Measurements from ENCODE around the gene OLFML2A.

The OLFML2A gene

DNA sequence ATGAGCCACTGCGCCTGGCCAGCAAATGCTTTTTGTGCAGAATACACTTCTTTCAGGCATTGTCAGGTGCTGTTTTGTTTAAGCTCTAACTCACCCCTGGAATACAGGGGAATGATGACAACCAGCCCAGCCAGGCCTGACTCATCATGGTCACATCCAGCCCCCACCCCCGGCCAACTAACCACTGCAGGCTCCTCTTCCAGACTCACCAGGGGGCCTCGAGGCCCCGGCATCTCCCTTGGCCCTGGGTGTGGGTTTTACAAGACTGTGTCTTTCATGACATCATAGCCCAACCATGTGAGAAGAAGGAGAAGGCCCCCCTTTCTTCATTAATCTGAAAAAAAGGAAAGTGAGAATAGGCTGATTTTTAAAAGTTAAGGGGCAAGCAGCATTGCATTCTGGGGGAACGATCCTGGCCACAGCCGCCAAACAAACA is 35.5 kb downstream of the OLFML2A start:
- no peaks in the 10 kb centered on the region for H3K27me3 ChIP-seq (ENCODE audit: insufficient read depth, poor library complexity, severe bottlenecking)
- ATAC-seq (ENCODE audit: low read depth), result peak; percentile 73
- H3K4me1 ChIP-seq (ENCODE audit: insufficient read depth, poor library complexity, severe bottlenecking), result peaks cover 46% of the 10 kb centered on the region
- DNase-seq (ENCODE audit: low spot score), result peak; percentile 91
- peak overlapping the region; percentile 89 for H3K27ac ChIP-seq (ENCODE audit: poor library complexity, severe bottlenecking)
- TF ChIP-seq, protein P1, sequence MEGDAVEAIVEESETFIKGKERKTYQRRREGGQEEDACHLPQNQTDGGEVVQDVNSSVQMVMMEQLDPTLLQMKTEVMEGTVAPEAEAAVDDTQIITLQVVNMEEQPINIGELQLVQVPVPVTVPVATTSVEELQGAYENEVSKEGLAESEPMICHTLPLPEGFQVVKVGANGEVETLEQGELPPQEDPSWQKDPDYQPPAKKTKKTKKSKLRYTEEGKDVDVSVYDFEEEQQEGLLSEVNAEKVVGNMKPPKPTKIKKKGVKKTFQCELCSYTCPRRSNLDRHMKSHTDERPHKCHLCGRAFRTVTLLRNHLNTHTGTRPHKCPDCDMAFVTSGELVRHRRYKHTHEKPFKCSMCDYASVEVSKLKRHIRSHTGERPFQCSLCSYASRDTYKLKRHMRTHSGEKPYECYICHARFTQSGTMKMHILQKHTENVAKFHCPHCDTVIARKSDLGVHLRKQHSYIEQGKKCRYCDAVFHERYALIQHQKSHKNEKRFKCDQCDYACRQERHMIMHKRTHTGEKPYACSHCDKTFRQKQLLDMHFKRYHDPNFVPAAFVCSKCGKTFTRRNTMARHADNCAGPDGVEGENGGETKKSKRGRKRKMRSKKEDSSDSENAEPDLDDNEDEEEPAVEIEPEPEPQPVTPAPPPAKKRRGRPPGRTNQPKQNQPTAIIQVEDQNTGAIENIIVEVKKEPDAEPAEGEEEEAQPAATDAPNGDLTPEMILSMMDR (IDR thresholded peaks at IDR 0.05; ENCODE audit: poor library complexity, severe bottlenecking), result peak; percentile 9
- no peaks in the 10 kb centered on the region for H3K9me3 ChIP-seq (ENCODE audit: severe bottlenecking)
- H3K4me3 ChIP-seq (ENCODE audit: severe bottlenecking), result no peak overlapping the region
- H3K36me3 ChIP-seq (ENCODE audit: low read depth), result no peaks in the 10 kb centered on the region

DNA sequence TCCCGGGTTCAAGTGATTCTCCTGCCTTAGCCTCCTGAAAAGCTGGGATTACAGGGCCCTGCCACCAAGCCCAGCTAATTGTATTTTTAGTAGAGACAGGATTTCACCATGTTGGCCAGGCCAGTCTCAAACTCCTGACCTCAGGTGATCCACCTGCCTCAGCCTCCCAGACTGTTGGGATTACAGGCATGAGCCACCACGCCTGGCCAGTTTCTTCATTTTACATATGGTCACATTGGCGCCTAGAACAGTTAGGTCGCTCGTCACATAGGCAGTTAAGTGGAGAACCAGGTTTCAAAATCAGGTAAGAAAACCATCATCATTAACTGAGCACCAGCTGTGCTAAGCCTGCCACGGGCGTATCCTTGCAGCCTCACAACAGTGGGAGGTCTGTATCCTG is 36.1 kb downstream of the OLFML2A start:
- no peaks in the 10 kb centered on the region for H3K9me3 ChIP-seq (ENCODE audit: severe bottlenecking)
- DNase-seq (ENCODE audit: low spot score), result no peak
- H3K27me3 ChIP-seq (ENCODE audit: insufficient read depth, poor library complexity, severe bottlenecking), result no peaks in the 10 kb centered on the region
- H3K4me1 ChIP-seq (ENCODE audit: insufficient read depth, poor library complexity, severe bottlenecking), result peaks cover 51% of the 10 kb centered on the region
- no peak for ATAC-seq (ENCODE audit: low read depth)
- H3K27ac ChIP-seq (ENCODE audit: poor library complexity, severe bottlenecking), result peak overlapping the region; percentile 89
- TF ChIP-seq, protein P1 (IDR thresholded peaks at IDR 0.05; ENCODE audit: poor library complexity, severe bottlenecking), result no peak
- H3K4me3 ChIP-seq (ENCODE audit: severe bottlenecking), result no peak overlapping the region
- no peaks in the 10 kb centered on the region for H3K36me3 ChIP-seq (ENCODE audit: low read depth)

DNA sequence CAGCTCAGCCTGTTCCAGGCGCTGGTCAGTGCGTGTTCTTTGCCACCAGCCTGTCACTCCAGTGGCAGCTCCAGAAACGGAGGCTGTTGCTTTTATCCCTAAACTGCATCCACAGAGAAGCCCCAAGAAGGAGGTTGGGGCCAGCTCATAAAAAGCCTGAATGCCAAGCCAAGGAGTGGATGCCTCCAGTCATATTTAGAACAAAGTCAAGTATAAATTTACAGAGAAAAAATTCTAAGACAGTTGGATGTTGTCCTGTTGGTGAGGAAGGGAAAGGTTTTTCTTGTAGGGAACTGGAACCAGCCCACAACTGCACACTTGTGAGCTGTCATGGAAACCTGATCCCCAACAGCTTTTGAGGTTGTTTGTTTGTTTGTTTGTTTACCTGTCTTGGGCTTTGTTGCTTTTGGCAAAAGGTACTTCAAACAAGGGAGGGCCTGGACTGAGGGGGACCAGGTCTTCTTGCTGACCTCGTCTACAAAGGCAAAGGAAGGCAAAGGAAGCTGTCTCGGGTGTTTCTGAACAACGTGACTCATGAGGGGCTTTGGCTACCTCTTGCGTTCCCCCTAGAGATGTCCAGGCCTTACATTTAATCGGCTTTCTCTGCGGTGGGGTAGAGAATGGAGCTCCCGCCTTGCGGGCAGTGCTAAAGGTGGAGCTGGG is 36.7 kb downstream of the OLFML2A start:
- H3K4me1 ChIP-seq (ENCODE audit: insufficient read depth, poor library complexity, severe bottlenecking), result peaks cover 57% of the 10 kb centered on the region
- no peaks in the 10 kb centered on the region for H3K27me3 ChIP-seq (ENCODE audit: insufficient read depth, poor library complexity, severe bottlenecking)
- H3K36me3 ChIP-seq (ENCODE audit: low read depth), result no peaks in the 10 kb centered on the region
- no peak overlapping the region for H3K4me3 ChIP-seq (ENCODE audit: severe bottlenecking)
- DNase-seq (ENCODE audit: low spot score) (no peak), ATAC-seq (ENCODE audit: low read depth) (no peak)
- no peaks in the 10 kb centered on the region for H3K9me3 ChIP-seq (ENCODE audit: severe bottlenecking)
- TF ChIP-seq, protein P1 (IDR thresholded peaks at IDR 0.05; ENCODE audit: poor library complexity, severe bottlenecking), result no peak
- peak overlapping the region; percentile 89 for H3K27ac ChIP-seq (ENCODE audit: poor library complexity, severe bottlenecking)

DNA sequence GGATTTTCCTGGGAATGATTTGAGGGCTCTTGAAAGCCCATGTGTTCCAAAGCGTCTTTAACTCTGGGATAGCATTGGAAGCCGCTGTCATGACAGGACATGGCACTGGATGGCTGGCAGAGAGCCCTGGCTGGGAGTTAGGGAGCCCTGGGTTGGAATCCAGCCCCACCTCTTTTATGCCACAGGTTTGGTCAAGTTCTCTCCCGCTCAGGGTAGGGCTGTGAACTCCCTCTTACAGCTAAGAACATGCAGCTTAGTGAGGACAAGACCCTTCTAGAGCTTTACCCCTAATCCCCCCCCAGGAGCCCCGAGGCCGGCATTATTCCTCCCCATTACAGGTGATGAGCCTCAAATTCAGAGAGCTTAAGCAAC is 37.2 kb downstream of the OLFML2A start:
- ATAC-seq (ENCODE audit: low read depth) (no peak), DNase-seq (ENCODE audit: low spot score) (no peak)
- H3K4me3 ChIP-seq (ENCODE audit: severe bottlenecking), result no peak overlapping the region
- H3K36me3 ChIP-seq (ENCODE audit: low read depth), result no peaks in the 10 kb centered on the region
- peaks cover 62% of the 10 kb centered on the region for H3K4me1 ChIP-seq (ENCODE audit: insufficient read depth, poor library complexity, severe bottlenecking)
- no peaks in the 10 kb centered on the region for H3K9me3 ChIP-seq (ENCODE audit: severe bottlenecking)
- TF ChIP-seq, protein P1 (IDR thresholded peaks at IDR 0.05; ENCODE audit: poor library complexity, severe bottlenecking), result no peak
- peak overlapping the region; percentile 89 for H3K27ac ChIP-seq (ENCODE audit: poor library complexity, severe bottlenecking)
- H3K27me3 ChIP-seq (ENCODE audit: insufficient read depth, poor library complexity, severe bottlenecking), result no peaks in the 10 kb centered on the region

DNA sequence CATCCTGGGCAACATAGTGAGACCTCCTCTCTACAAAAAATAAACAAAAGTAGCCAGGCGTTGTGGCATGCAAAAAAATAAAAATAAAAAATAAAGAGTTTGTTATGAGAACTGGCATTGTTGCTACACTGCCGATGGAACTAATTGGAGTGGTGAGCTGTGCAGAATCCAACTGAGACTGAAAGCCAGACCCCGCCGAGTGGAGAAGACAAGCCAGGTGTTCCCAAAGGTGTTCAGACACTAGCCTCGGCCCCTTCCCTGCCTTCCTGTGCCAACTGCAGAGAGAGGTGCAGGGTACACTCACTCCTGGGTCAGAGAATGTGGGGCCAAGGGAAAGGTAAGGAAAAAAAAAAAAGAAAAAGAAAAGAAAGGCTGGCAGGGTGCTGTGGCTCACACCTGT is 38.7 kb downstream of the OLFML2A start:
- no peaks in the 10 kb centered on the region for H3K27me3 ChIP-seq (ENCODE audit: insufficient read depth, poor library complexity, severe bottlenecking)
- H3K9me3 ChIP-seq (ENCODE audit: severe bottlenecking), result no peaks in the 10 kb centered on the region
- peaks cover 64% of the 10 kb centered on the region for H3K4me1 ChIP-seq (ENCODE audit: insufficient read depth, poor library complexity, severe bottlenecking)
- no peak overlapping the region for H3K4me3 ChIP-seq (ENCODE audit: severe bottlenecking)
- ATAC-seq (ENCODE audit: low read depth) (no peak), DNase-seq (ENCODE audit: low spot score) (no peak)
- TF ChIP-seq, protein P1 (IDR thresholded peaks at IDR 0.05; ENCODE audit: poor library complexity, severe bottlenecking), result no peak
- H3K27ac ChIP-seq (ENCODE audit: poor library complexity, severe bottlenecking), result no peak overlapping the region
- H3K36me3 ChIP-seq (ENCODE audit: low read depth), result no peaks in the 10 kb centered on the region
